ENCODE measurements around the gene PARP12. TPM values are rescaled to one million over a fixed set of nuclear protein-coding genes. Genes with fewer than 3 reads are reported as not detected.
"Not testable (repeated sequence)": the region's sequence is repeated elsewhere in the genome, so short reads cannot be mapped to it uniquely, and the experiment has no call there.

PARP12 gene, protein sequence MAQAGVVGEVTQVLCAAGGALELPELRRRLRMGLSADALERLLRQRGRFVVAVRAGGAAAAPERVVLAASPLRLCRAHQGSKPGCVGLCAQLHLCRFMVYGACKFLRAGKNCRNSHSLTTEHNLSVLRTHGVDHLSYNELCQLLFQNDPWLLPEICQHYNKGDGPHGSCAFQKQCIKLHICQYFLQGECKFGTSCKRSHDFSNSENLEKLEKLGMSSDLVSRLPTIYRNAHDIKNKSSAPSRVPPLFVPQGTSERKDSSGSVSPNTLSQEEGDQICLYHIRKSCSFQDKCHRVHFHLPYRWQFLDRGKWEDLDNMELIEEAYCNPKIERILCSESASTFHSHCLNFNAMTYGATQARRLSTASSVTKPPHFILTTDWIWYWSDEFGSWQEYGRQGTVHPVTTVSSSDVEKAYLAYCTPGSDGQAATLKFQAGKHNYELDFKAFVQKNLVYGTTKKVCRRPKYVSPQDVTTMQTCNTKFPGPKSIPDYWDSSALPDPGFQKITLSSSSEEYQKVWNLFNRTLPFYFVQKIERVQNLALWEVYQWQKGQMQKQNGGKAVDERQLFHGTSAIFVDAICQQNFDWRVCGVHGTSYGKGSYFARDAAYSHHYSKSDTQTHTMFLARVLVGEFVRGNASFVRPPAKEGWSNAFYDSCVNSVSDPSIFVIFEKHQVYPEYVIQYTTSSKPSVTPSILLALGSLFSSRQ
- 49.0 TPM for polyA plus RNA-seq
- long read RNA-seq, donor 1: 0 reads
- long read RNA-seq, donor 2, transcript PARP12-201 (12 exons, 3,796 nt): major isoform, 6 of 7 reads
- long read RNA-seq, donor 2, partial matches to known transcripts: 0 of 7 reads
- long read RNA-seq, donor 2, other reads (novel, unspliced or antisense): 0 of 7 reads
- long read RNA-seq, donor 3, transcript PARP12-201 (12 exons, 3,796 nt): major isoform, 7 of 7 reads
- long read RNA-seq, donor 3, partial matches to known transcripts: 0 of 7 reads
- long read RNA-seq, donor 3, other reads (novel, unspliced or antisense): 0 of 7 reads
- long read RNA-seq, donor 4, partial matches to known transcripts: 0 of 2 reads
- long read RNA-seq, donor 4, other reads (novel, unspliced or antisense): 0 of 2 reads
- long read RNA-seq, donor 5, partial matches to known transcripts: 0 of 2 reads
- long read RNA-seq, donor 5, other reads (novel, unspliced or antisense): 0 of 2 reads
- long read RNA-seq, donor 6, partial matches to known transcripts: 0 of 5 reads
- long read RNA-seq, donor 6, other reads (novel, unspliced or antisense): 0 of 5 reads
- long read RNA-seq, donor 7, partial matches to known transcripts: 0 of 1 reads
- long read RNA-seq, donor 7, other reads (novel, unspliced or antisense): 0 of 1 reads
- long read RNA-seq, donor 8, partial matches to known transcripts: 0 of 2 reads
- long read RNA-seq, donor 8, other reads (novel, unspliced or antisense): 0 of 2 reads
- long read RNA-seq, donor 9, partial matches to known transcripts: 0 of 2 reads
- long read RNA-seq, donor 9, other reads (novel, unspliced or antisense): 0 of 2 reads
- long read RNA-seq, donor 10, partial matches to known transcripts: 0 of 2 reads
- long read RNA-seq, donor 10, other reads (novel, unspliced or antisense): 0 of 2 reads
- long read RNA-seq, donor 11, partial matches to known transcripts: 0 of 1 reads
- long read RNA-seq, donor 11, other reads (novel, unspliced or antisense): 0 of 1 reads

DNA sequence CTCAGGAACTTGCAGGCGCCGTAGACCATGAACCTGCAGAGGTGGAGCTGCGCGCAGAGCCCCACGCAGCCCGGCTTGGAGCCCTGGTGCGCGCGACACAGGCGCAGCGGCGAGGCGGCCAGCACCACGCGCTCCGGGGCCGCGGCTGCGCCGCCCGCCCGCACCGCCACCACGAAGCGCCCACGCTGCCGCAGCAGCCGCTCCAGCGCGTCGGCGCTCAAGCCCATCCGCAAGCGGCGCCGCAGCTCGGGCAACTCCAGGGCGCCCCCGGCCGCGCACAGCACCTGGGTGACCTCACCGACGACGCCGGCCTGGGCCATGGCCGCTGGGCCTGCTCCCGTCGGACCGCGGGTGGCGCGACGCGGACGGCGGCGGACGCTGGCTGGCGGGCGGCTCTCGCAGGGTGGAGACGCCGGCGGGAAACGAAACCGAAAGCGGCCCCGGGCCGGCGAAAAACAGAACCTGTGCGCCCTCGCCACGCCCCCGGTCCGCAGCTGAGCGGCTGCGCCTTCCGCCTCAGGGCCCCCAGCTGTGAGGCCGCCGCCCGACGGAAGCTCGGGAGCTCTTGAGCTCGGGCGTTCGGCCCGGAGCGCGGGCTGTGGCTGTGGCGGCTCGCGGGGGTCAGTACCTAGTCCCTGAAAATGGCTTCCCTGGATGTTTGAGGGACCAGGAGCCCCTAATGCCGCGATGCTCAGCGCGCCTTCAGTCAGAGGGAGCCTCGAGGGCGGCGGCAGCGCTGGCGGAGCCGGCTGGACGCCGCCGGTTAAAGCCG is at the start of gene PARP12:
Gene PARP12, minus strand, starts transcription at position 424 of the 772 bp plus-strand sequence. Its CDS starts 104 bp downstream, at position 320.
- Histone ChIP-seq H3K27ac (ENCODE audit: low read length) (peak within 1 kb of the TSS; percentile 95), H3K4me1 (ENCODE audit: control insufficient read depth, insufficient read depth, low read length) (peaks cover 9% of the 10 kb centered on the region), H3K36me3 (ENCODE audit: control insufficient read depth, insufficient read depth, low read length) (peaks cover 2% of the 10 kb centered on the region), H3K4me3 (ENCODE audit: low read length) (peak within 1 kb of the TSS; percentile 81), H3K27me3 (ENCODE audit: control insufficient read depth, insufficient read depth, low read length) (no peaks in the 10 kb centered on the region), H3K9me3 (ENCODE audit: control insufficient read depth, low read depth, low read length) (peaks cover 4% of the 10 kb centered on the region)
- peak; percentile 90 to 97 for DNase-seq
- no CpG with 5 or more reads among the region's 106 CpGs for WGBS (ENCODE audit: insufficient coverage, low lambda C conversion rate)

DNA sequence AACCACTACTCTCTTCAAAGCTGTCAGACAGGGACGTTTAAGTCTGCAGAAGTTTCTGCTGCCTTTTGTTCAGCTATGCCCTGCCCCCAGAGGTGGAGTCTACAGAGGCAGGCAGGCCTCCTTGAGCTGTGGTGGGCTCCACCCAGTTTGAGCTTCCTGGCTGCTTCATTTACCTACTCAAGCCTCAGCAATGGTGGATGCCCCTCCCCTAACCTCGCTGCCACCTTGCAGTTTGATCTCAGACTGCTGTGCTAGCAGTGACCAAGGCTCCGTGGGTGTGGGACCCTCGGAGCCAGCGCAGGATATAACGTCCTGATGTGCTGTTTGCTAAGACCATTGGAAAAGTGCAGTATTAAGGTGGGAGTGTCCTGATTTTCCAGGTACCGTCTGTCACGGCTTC is 46.0 kb upstream of the PARP12 start:
- H3K4me1 ChIP-seq (ENCODE audit: control insufficient read depth, insufficient read depth, low read length); H3K27ac ChIP-seq (ENCODE audit: low read length); DNase-seq; H3K4me3 ChIP-seq (ENCODE audit: low read length); H3K9me3 ChIP-seq (ENCODE audit: control insufficient read depth, low read depth, low read length); H3K27me3 ChIP-seq (ENCODE audit: control insufficient read depth, insufficient read depth, low read length): not testable (repeated sequence)
- peaks cover 22% of the 10 kb centered on the region for H3K36me3 ChIP-seq (ENCODE audit: control insufficient read depth, insufficient read depth, low read length)
- WGBS (ENCODE audit: insufficient coverage, low lambda C conversion rate): no CpG with 5 or more reads among the region's 8 CpGs

DNA sequence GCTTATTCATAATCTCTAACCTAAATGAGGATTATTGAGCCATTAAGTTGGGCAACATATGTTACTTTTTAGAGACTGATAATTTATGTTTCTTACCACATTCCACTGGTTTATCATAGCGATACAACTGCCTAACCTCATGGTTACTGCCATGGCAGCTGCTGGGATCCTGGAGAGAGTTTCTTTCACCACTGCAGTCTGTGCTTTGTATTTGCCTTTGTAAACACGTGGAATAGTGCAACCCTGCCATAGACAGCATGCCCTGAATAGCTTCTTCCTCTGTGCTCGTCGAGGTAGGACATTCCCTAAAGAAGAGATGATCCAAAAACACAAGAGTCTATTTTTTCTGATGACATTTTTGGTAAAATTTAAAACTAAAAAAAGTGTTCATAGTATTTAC is 33.7 kb upstream of the PARP12 start:
- WGBS (ENCODE audit: insufficient coverage, low lambda C conversion rate): no CpG with 5 or more reads among the region's 4 CpGs
- Histone ChIP-seq H3K9me3 (ENCODE audit: control insufficient read depth, low read depth, low read length) (no peaks in the 10 kb centered on the region), H3K36me3 (ENCODE audit: control insufficient read depth, insufficient read depth, low read length) (peaks cover 60% of the 10 kb centered on the region), H3K27ac (ENCODE audit: low read length) (no peak overlapping the region), H3K27me3 (ENCODE audit: control insufficient read depth, insufficient read depth, low read length) (no peaks in the 10 kb centered on the region), H3K4me3 (ENCODE audit: low read length) (no peak overlapping the region), H3K4me1 (ENCODE audit: control insufficient read depth, insufficient read depth, low read length) (no peaks in the 10 kb centered on the region)
- DNase-seq: no peak

DNA sequence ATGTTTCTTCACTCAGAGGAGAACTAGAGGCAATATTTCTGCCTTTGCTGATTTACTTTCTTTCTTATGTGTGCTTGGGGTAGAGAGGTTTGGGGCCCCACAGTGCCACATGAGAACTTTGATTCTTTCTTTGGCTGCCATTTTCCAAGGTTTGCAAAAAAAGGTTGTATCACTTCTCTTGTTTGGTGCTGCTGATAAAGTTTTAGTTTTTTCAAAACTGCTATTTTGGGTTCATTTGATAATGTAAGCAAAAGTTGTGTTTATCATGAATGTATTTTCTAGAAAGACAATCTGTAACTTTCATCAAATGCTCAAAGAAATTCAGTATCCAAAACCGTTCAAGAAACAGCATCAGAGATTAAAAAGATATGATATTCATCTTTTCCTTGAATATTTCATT is 30.6 kb upstream of the PARP12 start:
- no peaks in the 10 kb centered on the region for H3K9me3 ChIP-seq (ENCODE audit: control insufficient read depth, low read depth, low read length)
- no peaks in the 10 kb centered on the region for H3K27me3 ChIP-seq (ENCODE audit: control insufficient read depth, insufficient read depth, low read length)
- no CpG with 5 or more reads among the region's 1 CpG for WGBS (ENCODE audit: insufficient coverage, low lambda C conversion rate)
- H3K4me1 ChIP-seq (ENCODE audit: control insufficient read depth, insufficient read depth, low read length): no peaks in the 10 kb centered on the region
- DNase-seq: no peak
- no peak overlapping the region for H3K4me3 ChIP-seq (ENCODE audit: low read length)
- no peak overlapping the region for H3K27ac ChIP-seq (ENCODE audit: low read length)
- peaks cover 53% of the 10 kb centered on the region for H3K36me3 ChIP-seq (ENCODE audit: control insufficient read depth, insufficient read depth, low read length)

DNA sequence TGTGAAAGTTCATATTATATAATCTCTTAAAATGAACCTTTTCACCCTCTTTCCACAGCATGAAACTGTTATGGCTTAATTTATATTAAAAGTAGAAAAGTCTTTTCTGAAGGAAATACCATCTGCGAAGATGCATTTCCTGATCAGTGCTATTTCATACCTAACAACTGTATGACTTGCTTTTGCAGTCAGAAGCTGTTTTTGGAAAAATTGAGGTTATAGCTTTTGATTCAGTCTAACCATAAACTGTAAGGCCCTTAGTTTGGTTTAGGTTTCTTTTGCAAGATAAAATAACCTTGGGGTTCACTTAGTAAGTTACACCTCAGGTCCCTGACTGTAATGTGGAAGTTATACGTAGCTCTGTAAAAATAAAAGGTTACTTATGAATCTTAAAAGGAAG is 22.7 kb upstream of the PARP12 start:
- Histone ChIP-seq H3K9me3 (ENCODE audit: control insufficient read depth, low read depth, low read length) (no peaks in the 10 kb centered on the region), H3K27ac (ENCODE audit: low read length) (no peak overlapping the region), H3K4me3 (ENCODE audit: low read length) (no peak overlapping the region), H3K27me3 (ENCODE audit: control insufficient read depth, insufficient read depth, low read length) (no peaks in the 10 kb centered on the region), H3K36me3 (ENCODE audit: control insufficient read depth, insufficient read depth, low read length) (peaks cover 12% of the 10 kb centered on the region), H3K4me1 (ENCODE audit: control insufficient read depth, insufficient read depth, low read length) (no peaks in the 10 kb centered on the region)
- WGBS (ENCODE audit: insufficient coverage, low lambda C conversion rate): no CpG with 5 or more reads among the region's 2 CpGs
- no peak for DNase-seq

DNA sequence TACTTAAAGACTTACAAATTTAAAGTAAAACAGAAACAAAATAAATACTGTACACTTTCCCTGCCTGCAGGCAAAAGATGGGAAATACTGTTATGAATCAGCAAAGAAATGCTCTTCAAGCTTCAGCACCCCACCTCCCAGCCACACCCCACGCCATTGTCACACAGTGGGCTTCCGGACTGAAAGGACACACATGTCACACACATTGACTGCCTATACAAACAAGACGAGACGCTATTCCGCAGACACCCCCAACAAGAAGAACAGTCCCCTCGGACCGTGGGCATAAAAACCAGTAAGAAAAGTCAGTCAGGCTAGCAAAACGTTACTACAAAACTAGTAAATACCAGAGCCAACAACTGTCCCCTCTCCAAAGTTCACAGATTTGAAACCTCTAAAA is 22.2 kb upstream of the PARP12 start:
- 67% methylated on average over 1 of the region's 8 CpGs for WGBS (ENCODE audit: insufficient coverage, low lambda C conversion rate)
- H3K4me3 ChIP-seq (ENCODE audit: low read length): no peak overlapping the region
- H3K36me3 ChIP-seq (ENCODE audit: control insufficient read depth, insufficient read depth, low read length): peaks cover 10% of the 10 kb centered on the region
- no peak for DNase-seq
- no peak overlapping the region for H3K27ac ChIP-seq (ENCODE audit: low read length)
- H3K9me3 ChIP-seq (ENCODE audit: control insufficient read depth, low read depth, low read length): no peaks in the 10 kb centered on the region
- no peaks in the 10 kb centered on the region for H3K4me1 ChIP-seq (ENCODE audit: control insufficient read depth, insufficient read depth, low read length)
- no peaks in the 10 kb centered on the region for H3K27me3 ChIP-seq (ENCODE audit: control insufficient read depth, insufficient read depth, low read length)

DNA sequence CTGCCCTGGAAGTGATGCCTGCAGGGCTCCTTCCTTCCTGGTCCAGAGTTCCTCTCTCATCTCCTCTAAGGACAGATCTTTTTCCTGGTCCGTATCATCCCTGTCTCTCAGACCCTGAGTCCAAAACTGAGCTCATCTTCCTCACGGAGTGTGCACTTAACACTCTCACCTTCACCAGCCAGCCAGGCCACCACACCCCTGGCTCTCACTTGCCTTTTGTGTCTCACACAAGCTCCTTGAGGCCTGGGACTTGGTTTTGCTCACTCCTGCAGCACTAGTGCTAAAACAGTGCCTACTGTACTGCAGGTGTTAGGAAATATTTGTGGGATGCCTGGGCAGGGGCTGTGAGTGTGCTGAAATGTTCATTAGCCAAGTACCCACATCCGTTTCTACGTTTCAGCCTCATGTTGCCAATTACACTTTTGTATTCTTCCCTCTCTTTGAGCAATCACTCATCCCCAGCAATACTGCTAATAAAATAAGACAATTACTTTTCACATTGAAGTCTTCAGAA is 21.4 kb upstream of the PARP12 start:
- Histone ChIP-seq H3K4me1 (ENCODE audit: control insufficient read depth, insufficient read depth, low read length) (no peaks in the 10 kb centered on the region), H3K27ac (ENCODE audit: low read length) (no peak overlapping the region), H3K9me3 (ENCODE audit: control insufficient read depth, low read depth, low read length) (no peaks in the 10 kb centered on the region), H3K27me3 (ENCODE audit: control insufficient read depth, insufficient read depth, low read length) (no peaks in the 10 kb centered on the region), H3K36me3 (ENCODE audit: control insufficient read depth, insufficient read depth, low read length) (peaks cover 10% of the 10 kb centered on the region), H3K4me3 (ENCODE audit: low read length) (no peak overlapping the region)
- WGBS (ENCODE audit: insufficient coverage, low lambda C conversion rate): 92% methylated on average over 2 of the region's 4 CpGs
- DNase-seq: no peak

DNA sequence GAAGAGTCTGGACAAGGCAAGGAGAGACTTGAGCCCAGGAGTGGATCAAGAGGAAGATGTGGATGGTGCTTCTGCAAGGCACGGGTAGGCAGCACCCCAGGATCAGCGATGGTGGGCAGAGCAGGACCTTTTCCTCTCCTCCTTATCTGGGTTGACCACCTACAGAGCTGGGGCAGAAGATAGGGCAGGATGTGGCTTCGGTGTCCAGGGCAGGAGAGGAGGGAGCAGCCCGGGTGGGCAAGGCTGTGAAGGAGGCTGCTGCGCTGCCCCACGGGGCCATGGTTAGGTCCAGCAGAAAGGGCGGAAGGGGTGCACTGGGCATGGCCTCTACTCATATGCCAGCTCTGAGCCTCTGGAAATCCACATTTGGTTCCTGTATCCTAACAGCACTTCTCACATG is 20.0 kb upstream of the PARP12 start:
- H3K36me3 ChIP-seq (ENCODE audit: control insufficient read depth, insufficient read depth, low read length): peaks cover 6% of the 10 kb centered on the region
- no CpG with 5 or more reads among the region's 7 CpGs for WGBS (ENCODE audit: insufficient coverage, low lambda C conversion rate)
- no peaks in the 10 kb centered on the region for H3K9me3 ChIP-seq (ENCODE audit: control insufficient read depth, low read depth, low read length)
- no peak overlapping the region for H3K4me3 ChIP-seq (ENCODE audit: low read length)
- H3K27me3 ChIP-seq (ENCODE audit: control insufficient read depth, insufficient read depth, low read length): no peaks in the 10 kb centered on the region
- no peak overlapping the region for H3K27ac ChIP-seq (ENCODE audit: low read length)
- DNase-seq: no peak
- H3K4me1 ChIP-seq (ENCODE audit: control insufficient read depth, insufficient read depth, low read length): peaks cover 6% of the 10 kb centered on the region
